Measurements from ENCODE around the gene SHISA7.
"Not testable (repeated sequence)": the region's sequence is repeated elsewhere in the genome, so short reads cannot be mapped to it uniquely, and the experiment has no call there.

Gene SHISA7

GRCh38 chr19:55462722-55463121, 19.6 kb upstream of the SHISA7 start:
- no peak for DNase-seq

DNA sequence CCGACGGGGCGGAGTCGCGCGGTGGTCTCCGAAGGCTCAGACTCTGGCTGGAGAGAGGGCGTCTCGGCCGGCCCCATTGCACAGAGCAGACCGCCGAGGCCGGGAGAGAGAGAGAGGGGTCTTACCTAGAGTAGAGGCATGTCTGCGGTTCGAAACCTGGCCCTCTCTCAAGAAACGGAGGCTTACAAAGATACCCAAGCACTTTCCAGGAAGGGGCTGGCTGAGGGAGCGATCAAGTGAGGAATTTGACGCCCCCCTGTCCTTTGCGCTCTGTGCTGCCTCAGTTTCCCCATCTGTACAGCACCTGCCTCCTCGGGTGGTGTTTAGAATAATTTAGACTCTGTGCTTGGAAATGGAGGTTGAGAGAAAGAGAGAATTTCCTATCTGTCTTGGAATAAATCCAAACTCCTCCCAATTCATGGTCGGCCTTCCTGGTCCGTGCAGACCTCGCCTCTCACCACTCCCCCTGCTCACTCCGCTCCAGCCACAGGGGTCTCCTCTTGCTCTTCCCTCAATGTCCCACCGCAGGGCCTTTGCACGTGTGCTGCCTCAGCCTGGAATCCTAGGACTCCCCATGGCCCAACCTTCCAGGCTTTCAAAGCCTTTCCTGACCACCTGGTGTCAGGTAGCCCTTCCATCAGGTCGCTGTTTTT, 19.0 kb upstream of the SHISA7 start:
- DNase-seq, result no peak

DNA sequence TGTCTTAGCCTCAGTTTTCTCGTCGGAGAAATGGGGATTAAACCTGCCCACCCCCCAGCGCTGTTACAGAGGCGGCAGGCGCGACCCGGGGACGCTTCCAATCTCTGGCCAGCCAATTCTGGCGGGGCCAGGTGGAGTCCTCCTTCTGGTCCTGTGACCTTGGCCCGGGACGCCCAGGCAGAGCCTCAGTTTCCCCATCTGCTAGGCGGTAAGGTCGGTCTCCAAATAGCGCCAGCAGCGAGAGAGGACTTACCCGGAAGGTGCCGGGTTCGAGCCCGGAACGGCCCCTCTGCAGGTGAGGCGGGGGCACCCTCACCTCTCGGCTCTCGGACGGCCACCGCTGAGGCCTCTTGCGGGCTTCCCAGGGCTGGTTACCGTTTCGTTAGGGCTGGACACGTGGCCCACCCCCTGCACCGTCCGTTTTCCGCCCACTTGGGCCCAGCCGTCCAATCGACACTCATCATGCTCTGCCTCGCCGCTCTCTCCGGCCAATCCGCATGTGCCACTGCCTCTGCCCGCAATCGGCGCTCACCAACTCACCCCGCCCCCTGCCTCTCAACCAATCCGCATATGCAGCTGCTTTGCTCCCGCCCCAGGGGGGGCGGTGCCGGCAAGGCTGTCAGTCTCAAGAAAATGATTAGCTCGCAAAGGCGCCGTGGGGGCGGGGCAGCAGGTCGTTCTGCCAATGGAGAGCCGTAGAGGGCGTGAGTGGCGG, 18.3 kb upstream of the SHISA7 start, which contains the start of gene ISOC2:
TSS of gene ISOC2 (minus strand) at position 384 of the 715 bp plus-strand sequence. CDS start 5,156 bp downstream, outside the sequence.
- DNase-seq, result peak; percentile 98

- DNase-seq, result peak; percentile 64
Measured at GRCh38 chr19:55460670-55461258, 17.7 kb upstream of the SHISA7 start.

GRCh38 chr19:55459950-55460657, 17.0 kb upstream of the SHISA7 start:
- no peak for DNase-seq

DNA sequence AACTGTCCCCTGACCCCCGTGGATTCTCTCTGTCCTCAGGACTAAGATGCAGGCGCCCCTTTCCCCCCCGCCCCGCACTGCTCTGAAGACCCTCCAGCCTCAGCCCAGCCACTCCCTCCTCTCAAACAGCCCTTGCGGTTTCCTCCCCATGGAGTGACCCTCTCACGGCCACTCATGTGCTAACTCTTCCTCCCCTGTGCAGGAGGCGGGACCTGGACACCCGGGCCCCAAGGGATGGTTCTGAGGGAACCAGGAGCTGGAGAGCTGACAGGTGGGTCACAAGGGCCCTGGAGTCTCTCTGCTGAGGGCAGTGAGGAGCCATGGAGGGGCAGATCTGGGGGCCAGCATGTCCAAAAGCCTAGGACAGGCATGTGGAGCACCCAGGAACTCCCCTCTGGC, 16.4 kb upstream of the SHISA7 start:
- no peak for DNase-seq

DNA sequence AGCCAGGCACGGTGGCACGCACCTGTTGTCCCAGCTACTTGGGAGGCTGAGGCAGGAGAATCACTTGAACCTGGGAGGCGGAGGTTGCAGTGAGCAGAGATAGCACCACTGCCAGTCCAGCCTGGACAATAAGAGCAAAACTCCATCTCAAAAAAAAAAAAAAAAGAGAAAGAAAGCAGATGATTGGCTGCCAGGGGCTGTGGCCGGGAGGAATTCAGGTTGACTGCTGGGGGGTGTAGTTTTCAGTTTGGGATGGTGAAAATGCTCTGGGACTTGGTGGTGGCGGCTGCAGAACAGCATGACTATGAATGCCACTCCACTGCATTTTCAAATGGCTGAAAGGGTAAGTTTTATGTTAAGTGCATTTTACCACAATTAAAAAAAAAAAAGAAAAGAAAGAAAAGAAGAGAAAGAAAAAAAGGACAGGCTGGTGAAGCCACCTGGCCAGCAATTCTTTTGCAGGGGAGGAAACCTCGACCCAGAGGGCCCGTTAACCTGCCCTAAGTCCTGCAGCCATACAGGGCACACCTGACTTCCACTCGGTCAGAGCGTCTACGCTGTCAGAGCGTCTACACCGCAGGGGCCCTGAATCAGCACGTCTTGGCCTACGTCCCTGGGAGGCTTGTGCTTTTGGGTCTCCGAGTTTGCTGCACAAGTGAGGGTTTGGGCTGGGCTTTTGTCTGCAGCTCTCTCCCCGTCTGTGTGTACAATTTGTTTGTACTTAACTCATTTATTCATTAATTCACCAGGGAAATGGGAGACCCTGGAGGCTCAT, 14.8 kb upstream of the SHISA7 start:
- DNase-seq, result no peak

- DNase-seq, result no peak
Measured at GRCh38 chr19:55456347-55456746, 13.2 kb upstream of the SHISA7 start.

- DNase-seq, result no peak
Measured at GRCh38 chr19:55455576-55456235, 12.6 kb upstream of the SHISA7 start.

DNA sequence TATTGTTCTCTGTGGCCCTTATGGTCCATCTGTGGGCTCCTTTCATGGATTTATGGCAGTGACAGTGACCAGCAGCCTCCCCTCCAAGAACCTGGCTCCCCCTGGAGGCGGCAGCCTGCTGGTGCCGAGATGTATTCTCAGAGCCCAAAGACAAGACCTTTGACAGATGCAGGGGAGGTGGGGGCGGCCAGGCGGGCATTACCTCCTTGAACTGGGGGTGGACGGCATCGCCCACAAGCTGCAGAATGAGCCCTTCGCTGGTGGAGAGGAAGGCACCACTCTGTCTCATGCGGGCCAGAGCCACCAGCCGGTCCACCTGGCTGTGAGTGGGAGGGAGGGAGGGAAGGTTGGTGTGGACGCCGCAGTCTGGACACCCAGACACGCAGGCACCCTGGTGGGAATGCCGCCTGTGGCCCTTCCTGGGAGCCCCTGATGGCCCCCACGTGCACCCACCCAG, 11.7 kb upstream of the SHISA7 start:
- DNase-seq, result no peak

DNA sequence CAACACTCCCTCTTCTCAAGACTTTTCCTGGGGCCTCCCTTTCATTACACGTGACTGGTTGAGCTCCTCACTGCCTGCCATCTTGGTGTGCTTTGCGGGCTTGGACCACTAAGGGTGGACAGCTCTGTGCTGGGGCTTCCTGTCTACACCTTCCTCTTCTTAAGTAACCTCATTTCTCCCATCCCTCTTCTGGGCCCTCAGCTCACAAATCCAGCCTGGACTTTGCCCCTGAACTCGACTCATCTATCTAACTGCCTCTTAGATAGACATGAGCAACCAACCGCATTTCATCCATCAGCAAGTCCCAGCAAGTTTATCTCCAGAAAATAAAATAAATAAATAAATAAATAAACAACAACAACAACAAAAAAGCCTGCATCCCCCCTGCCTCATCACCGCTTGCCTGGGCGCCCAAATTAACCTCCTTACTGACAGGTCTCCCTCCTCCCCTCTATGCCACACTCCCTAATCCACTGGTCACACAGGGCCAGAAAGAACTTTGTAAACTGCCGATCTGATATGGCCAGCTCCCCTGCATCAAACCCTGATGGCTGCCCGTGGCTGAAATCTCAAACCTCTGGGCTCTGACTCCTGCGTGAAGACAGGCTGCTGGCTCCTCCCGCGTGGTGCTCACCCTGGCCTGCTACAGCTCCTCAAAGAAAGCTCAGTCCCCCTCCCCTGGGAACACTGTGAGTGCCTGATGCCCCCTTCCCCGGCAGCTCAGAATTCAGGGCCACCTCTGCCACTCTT, 10.6 kb upstream of the SHISA7 start:
- no peak for DNase-seq

DNA sequence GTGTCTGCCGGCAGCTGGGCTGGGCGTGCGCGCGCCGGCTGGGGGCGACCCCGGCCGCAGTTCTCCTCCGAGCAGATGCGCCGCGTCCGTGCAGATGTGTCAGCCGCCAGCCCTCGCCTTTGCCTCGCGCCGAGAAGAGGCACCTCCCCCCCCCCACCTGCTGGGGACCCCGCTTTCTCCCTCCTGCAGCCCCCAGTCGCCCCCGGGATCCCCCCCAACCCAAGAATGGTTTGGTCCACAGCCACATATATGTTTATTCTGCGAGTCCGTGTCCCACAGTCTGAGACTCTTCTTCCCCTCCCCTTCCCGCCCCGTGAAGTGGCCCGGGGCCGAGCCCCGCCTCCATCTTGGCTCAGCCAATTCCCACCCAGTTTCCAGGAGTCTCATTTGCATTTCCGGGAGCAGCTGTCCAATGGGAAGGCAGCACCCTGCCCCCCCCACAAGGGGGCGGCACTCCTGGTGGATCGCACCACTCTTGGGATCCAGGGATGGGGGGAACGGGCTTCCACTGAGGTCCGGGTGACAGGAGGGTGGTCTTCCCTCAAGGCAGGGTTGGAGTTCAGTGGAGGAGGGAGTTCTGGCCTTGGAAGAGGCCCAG, 9.7 kb upstream of the SHISA7 start:
- DNase-seq, result no peak

GRCh38 chr19:55451965-55452748, 9.1 kb upstream of the SHISA7 start:
- DNase-seq, result no peak

- DNase-seq, result no peak
Measured at GRCh38 chr19:55451163-55451964, 8.3 kb upstream of the SHISA7 start.

DNA sequence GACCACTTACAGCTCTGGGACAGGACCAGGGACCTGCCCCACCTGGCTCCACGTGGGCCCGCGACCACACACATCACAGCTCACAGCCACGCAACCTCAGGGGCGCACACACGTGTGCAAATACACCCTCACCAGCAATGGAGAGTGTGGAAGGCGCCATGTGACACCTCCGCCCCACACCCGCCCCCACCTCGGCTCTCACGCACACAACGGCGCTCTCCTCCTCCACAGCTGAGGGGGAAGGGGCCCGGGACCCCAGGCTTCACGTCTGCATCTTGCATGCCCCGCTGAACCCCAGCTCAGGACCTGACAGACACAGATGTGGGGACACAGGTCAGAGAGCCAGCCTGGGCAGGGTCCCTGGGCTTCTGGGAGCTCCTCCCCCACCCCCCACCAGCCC, 6.4 kb upstream of the SHISA7 start:
- DNase-seq, result no peak

DNA sequence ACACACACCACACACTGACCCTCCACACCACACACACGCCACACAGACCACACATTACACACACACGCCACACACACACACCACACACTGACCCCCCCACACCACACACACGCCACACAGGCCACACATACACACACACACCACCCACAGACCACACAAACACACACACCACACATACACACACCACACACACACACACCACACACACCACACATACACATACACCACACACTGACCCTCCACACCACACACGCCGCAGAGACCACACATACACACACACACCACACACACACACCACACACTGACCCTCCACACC, 5.0 kb upstream of the SHISA7 start:
- not testable (repeated sequence) for DNase-seq

- no peak for DNase-seq
Measured at GRCh38 chr19:55447421-55448174, 4.5 kb upstream of the SHISA7 start.

DNA sequence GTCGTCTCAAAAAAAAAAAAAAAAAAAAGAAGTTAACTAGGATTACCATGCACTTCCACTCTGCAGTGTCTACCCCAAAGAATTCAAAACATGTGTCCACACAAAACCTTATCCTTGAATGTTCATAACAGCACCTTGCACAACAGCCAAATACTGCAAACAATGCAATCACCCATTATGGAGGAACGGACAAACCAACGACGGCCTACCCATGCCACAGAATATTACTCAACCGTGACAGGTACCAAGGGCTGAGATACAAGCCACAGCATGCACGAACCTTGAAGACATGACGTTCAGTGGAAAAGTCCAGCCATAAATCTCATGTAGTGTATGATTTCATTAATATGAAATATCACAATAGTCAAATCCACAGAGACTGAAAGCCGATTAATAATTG, 3.0 kb upstream of the SHISA7 start:
- no peak for DNase-seq

DNA sequence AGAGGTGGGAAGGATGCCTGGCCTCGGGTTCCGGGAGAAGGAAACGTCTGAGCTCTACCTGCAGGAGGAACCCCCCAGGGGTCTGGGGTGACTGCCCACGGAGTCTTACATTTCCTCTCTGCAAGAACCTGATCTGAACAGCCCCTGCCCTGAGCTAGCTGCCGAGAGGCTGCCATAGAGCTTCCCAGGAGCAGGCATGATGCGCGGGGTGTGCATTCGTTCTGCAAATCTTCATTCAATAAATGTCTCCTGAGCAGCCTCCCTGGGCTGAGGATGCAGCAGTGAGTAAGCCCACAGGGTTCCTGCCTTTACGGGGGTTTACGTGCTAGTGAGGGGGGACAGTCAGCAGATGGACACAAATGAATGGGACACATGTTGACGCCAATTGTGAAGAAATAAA, 1.5 kb upstream of the SHISA7 start:
- no peak for DNase-seq
